GM10266 (cell line): ENCODE data around the gene HSPA12A.
"Not testable (repeated sequence)": the region's sequence is repeated elsewhere in the genome, so short reads cannot be mapped to it uniquely, and the experiment has no call there.

Experiments
- DNase-seq: peaks from one replicate; pipeline ENCODE4 v3.0.0; 2012; ENCODE audit errors: extremely low spot score
- CTCF ChIP-seq: IDR thresholded peaks from 2 replicates; pipeline ENCODE4 v1.5.1; 2012; ENCODE audit warnings: mild to moderate bottlenecking, low read depth; ENCODE audit not compliant: control insufficient read depth, insufficient read depth; ENCODE audit errors: missing control alignments

HSPA12A gene

GRCh38 chr10:116713846-116714245 lies 28.5 kb downstream of the HSPA12A start:
- no peak for TF ChIP-seq CTCF
- DNase-seq, result no peak

GRCh38 chr10:116712989-116713543 lies 29.3 kb downstream of the HSPA12A start:
- DNase-seq, result no peak
- TF ChIP-seq CTCF, result no peak

GRCh38 chr10:116712519-116712918 lies 29.8 kb downstream of the HSPA12A start:
- DNase-seq, result no peak

GRCh38 chr10:116711803-116712202 lies 30.6 kb downstream of the HSPA12A start:
- DNase-seq, result not testable (repeated sequence)

More at GRCh38 chr10:116712519-116712918, 29.8 kb downstream of the HSPA12A start:
- TF ChIP-seq CTCF, result no peak

GRCh38 chr10:116710076-116710475 lies 32.3 kb downstream of the HSPA12A start:
- no peak for DNase-seq
- no peak for TF ChIP-seq CTCF

- TF ChIP-seq CTCF, result no peak
- DNase-seq, result no peak
These were observed 33.5 kb downstream of the HSPA12A start for GRCh38 chr10:116708877-116709276.

- no peak for TF ChIP-seq CTCF
These were observed 34.0 kb downstream of the HSPA12A start for GRCh38 chr10:116708391-116708821.

GRCh38 chr10:116707981-116708380 lies 34.4 kb downstream of the HSPA12A start:
- no peak for DNase-seq
- TF ChIP-seq CTCF, result no peak

More at GRCh38 chr10:116708391-116708821, 34.0 kb downstream of the HSPA12A start:
- DNase-seq, result no peak
